Measurements from ENCODE around the gene PNMA6F.
"Not testable (repeated sequence)": the region's sequence is repeated elsewhere in the genome, so short reads cannot be mapped to it uniquely, and the experiment has no call there.

The PNMA6F gene

GRCh38 chrX:153275418-153275817 is 46.1 kb downstream of the PNMA6F start:
- H3K36me3 ChIP-seq (replicated peaks); H3K27me3 ChIP-seq (replicated peaks); DNase-seq; H3K4me3 ChIP-seq (ENCODE audit: low read depth, low read length); in situ Hi-C loops (cut with HindIII; ENCODE audit: low pct_ligation_motif_present, low sequenced_read_pairs); H3K27ac ChIP-seq: not testable (repeated sequence)

- H3K27ac ChIP-seq; DNase-seq; H3K36me3 ChIP-seq (replicated peaks); H3K27me3 ChIP-seq (replicated peaks); H3K4me3 ChIP-seq (ENCODE audit: low read depth, low read length); in situ Hi-C loops (cut with HindIII; ENCODE audit: low pct_ligation_motif_present, low sequenced_read_pairs): not testable (repeated sequence)
Observed at GRCh38 chrX:153272584-153272983, 49.0 kb downstream of the PNMA6F start.

GRCh38 chrX:153272070-153272469 is 49.5 kb downstream of the PNMA6F start:
- H3K36me3 ChIP-seq (replicated peaks); in situ Hi-C loops (cut with HindIII; ENCODE audit: low pct_ligation_motif_present, low sequenced_read_pairs): not testable (repeated sequence)

More at GRCh38 chrX:153272070-153272469, 49.5 kb downstream of the PNMA6F start:
- DNase-seq; H3K4me3 ChIP-seq (ENCODE audit: low read depth, low read length); H3K27ac ChIP-seq; H3K27me3 ChIP-seq (replicated peaks): not testable (repeated sequence)

All from brain microvascular endothelial cell (primary cell).